Measurements from ENCODE around the gene IDH2. TPM values are rescaled to one million over a fixed set of nuclear protein-coding genes. Genes with fewer than 3 reads are reported as not detected.

Gene IDH2
- total and polyA plus RNA-seq, 2 of the 4 experiments (the other 2 are of a cell fraction) = 84.9 to 118 TPM

GRCh38 chr15:90130291-90130690, 28.0 kb upstream of the IDH2 start:
- Histone ChIP-seq H2AK9ac (replicated peaks; ENCODE audit: low read depth, low read length, poor library complexity) (no peak overlapping the region), H3K18ac (ENCODE audit: low read depth, low read length) (no peak overlapping the region), H3K14ac (replicated peaks; ENCODE audit: low read depth, low read length) (no peak overlapping the region), H3K4ac (ENCODE audit: low read depth, low read length) (no peak overlapping the region), H3K79me1 (ENCODE audit: low read depth in 1 of 2, low read length in 2 of 2) (no peaks in the 10 kb centered on the region), H3K9me1 (ENCODE audit: insufficient read depth, low read length) (peaks cover 5% of the 10 kb centered on the region; the same call in 1 of the 2 replicates), H2BK15ac (ENCODE audit: low read depth, low read length) (no peak overlapping the region), H4K91ac (ENCODE audit: insufficient read depth, low read depth, low read length) (no peak overlapping the region), H3K9me3 (ENCODE audit: control insufficient read depth, insufficient read depth, low read length) (no peaks in the 10 kb centered on the region; the same call in 1 of the 2 replicates), H3K4me3 (ENCODE audit: insufficient read depth, low read depth, low read length) (no peak overlapping the region), H3K4me1 (ENCODE audit: control insufficient read depth, insufficient read depth, low read length) (peaks cover 5% of the 10 kb centered on the region), H4K8ac (ENCODE audit: low read depth in 2 of 2, low read length in 2 of 2) (no peak overlapping the region), H3K4me2 (ENCODE audit: low read depth, low read length) (no peak overlapping the region), H2AK5ac (ENCODE audit: low read depth, low read length) (no peak overlapping the region), H3K36me3 (ENCODE audit: control insufficient read depth, insufficient read depth, low read length) (no peaks in the 10 kb centered on the region), H3K23ac (ENCODE audit: low read depth, low read length) (no peak overlapping the region), H3K9ac (ENCODE audit: low read depth, low read length) (no peak overlapping the region), H4K5ac (ENCODE audit: low read depth, low read length) (no peak overlapping the region), H2BK5ac (ENCODE audit: low read depth, low read length, poor library complexity, severe bottlenecking) (no peak overlapping the region), H2BK120ac (ENCODE audit: low read depth, low read length) (no peak overlapping the region), H2BK20ac (ENCODE audit: low read depth, low read length) (no peak overlapping the region), H3K27ac (ENCODE audit: insufficient read depth, low read length) (no peak overlapping the region), H2AFZ (replicated peaks; ENCODE audit: low read length, poor library complexity) (no peak overlapping the region), H4K20me1 (ENCODE audit: insufficient read depth, low read length) (no peaks in the 10 kb centered on the region), H3K27me3 (ENCODE audit: control insufficient read depth, insufficient read depth, low read length) (peaks cover 15% of the 10 kb centered on the region), H3K56ac (ENCODE audit: extremely low read depth, insufficient read depth, low read length) (no peak overlapping the region)
- in situ Hi-C loops (cut with MboI; ENCODE audit: low sequenced_read_pairs) (no loop called here), dilution Hi-C loops (cut with HindIII; ENCODE audit: low sequenced_read_pairs, unreplicated experiment) (no loop called here), intact Hi-C loops (cut with micrococcal nuclease) (no loop called here)
- no peak for TF ChIP-seq MXI1 (IDR thresholded peaks at IDR 0.05; ENCODE audit: borderline replicate concordance, low read depth, low read length)
- TF ChIP-seq POLR2A (IDR thresholded peaks at IDR 0.05; ENCODE audit: low read depth, low read length) = no peak
- no peak for TF ChIP-seq USF2 (IDR thresholded peaks at IDR 0.05; ENCODE audit: low read depth, low read length)
- no peak for TF ChIP-seq BHLHE40 (IDR thresholded peaks at IDR 0.05; ENCODE audit: low read depth, low read length)
- TF ChIP-seq RAD21 (IDR thresholded peaks at IDR 0.05; ENCODE audit: low read length) = no peak
- TF ChIP-seq RFX5 (IDR thresholded peaks at IDR 0.05; ENCODE audit: low read depth, low read length) = no peak
- no peak for TF ChIP-seq SMC3 (IDR thresholded peaks at IDR 0.05; ENCODE audit: low read depth, low read length)
- DNase-seq = no peak
- no TSS peak for BruUV-seq (replicated peaks)
- POLR2A ChIA-PET (ENCODE audit: unreplicated experiment) = no interaction called here
- CTCF ChIA-PET = no interaction called here
- no peak for ATAC-seq (ENCODE audit: low read depth)
- 78% methylated on average over 5 of the region's 8 CpGs; no CpG with 5 or more reads in 1 of the 2 experiments for WGBS, 2 experiments (ENCODE audit: extremely low coverage in 2 of 2, insufficient read length in 1 of 2)
